NCI-H2029 (cell line): Measurements from ENCODE around the gene CMKLR1.

Source experiments
- DNase-seq: peaks from one replicate; lab custom pipeline; 2025; lab: John Stamatoyannopoulos, UW

Gene CMKLR1

DNA sequence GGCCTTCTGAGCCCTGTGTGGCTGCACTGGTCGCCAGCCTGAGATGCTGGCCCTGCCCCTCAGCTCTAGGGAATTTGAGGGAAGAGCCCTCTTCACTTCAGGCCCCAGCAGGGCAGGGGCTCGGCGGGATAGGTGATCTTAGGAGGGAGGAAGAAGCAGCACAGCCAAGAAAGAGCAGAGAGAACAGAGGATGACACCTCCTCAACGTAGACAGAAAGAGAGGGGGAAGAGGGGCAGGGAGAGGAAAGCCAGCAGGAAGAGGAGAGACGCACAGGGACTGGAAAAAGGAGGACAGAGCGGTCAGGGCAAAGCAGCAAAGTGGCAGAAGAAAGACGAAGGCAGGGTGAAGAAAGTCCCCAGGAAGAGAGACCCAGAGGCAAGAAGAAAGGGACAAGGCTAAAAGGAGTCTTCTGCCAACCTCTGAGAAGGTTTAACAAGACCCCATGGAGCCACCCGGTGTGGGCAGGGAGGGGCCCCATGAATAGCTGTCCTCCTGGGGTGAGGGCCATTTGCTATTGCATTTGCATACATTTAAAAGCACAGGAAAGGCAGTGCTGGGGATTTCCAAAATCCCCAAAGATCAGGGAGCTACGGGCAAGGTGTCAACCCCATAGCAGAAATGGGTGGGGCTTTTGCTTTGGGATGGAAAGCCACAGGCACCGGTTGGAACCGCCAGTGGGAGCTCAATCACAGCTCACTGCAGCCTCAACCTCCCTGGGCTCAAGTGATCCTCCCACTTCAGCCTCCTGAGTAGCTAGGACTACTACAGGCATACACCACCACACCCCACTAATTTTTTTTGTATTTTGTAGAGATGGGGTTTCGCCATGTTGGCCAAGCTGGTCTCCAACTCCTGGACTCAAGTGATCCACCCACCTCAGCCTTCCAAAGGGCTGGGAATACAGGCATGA is 22.7 kb downstream of the CMKLR1 start:
- DNase-seq, result no peak

DNA sequence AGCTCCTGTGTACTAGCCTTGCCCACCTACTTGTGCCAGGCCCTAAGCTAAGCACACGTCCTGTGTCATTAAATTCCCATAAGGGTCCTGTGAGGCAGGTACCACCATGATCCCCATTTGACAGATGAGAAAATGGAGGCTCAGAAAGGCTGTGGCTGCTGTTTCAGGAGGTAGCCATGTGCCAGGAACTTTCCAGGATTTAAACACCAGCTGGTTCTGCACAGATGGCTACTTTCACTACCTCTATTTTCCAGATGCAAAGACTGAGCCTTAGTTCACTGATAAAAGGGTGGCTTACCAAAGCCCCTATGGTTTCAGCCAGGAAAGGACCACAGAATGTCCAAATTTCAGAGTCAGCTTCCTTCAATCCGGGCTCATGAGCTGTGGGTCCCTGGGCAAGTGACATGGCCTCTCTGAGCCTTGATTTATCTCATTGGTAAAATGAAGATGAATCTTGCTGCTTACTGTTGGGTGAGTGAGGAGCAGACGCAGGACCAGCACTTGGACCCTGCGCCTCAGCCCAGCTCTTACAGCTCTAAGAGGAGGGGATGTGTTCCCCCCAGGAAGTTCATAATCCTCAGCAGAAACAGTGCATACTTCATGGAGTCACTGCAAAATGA is 23.5 kb downstream of the CMKLR1 start:
- no peak for DNase-seq

DNA sequence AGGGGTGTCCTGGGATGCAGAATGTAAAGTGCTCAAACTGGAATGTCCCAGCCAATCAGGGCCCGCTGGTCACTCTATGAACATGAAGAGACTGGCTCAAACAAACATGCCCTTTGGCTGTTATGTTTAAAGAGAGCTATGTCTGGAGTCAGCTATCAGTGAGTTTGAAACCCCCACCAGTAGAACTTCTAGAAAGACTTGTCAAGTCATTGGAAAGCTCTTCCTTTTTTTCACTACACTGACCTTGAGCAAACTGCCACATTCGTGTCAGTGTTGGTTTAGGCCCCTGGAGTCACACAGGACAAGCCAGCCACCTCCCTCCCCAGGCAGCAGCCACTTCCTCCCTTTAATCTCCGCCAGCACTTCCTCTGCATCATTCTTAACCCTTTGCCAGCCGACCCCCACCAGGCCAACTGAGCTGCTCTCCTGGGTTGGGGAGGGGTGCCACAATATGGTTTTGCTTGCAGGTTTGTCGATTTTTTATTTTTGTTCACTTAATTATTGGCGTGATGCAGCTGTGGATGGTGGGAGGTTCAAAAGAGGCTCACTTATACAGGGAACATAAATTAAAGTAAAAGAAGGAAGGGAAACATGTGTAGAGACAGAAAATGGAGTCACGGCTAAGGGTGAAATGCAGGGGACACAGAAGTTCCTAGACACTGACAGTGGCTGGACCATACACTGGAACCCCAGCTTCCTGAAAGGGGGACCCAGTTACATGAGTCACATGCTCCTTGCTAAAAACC is 25.3 kb downstream of the CMKLR1 start:
- no peak for DNase-seq

DNA sequence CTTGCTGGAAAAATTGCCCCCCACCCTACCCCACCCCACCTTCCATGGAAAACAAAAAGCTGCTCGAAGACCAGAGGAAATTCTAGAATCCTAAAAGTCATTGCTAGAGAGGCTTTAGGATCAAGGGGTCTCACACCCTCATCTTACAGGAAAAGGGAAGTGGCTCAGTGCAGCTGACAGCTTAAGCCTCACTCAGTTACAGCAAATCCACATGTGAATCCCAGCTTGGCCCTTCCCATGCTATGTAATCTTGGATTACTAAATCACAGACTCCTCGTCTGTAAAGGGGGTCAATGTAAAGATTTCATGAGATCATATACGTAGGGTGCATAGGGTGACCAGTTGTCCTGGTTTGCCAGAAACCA is 25.9 kb downstream of the CMKLR1 start:
- DNase-seq, result no peak

DNA sequence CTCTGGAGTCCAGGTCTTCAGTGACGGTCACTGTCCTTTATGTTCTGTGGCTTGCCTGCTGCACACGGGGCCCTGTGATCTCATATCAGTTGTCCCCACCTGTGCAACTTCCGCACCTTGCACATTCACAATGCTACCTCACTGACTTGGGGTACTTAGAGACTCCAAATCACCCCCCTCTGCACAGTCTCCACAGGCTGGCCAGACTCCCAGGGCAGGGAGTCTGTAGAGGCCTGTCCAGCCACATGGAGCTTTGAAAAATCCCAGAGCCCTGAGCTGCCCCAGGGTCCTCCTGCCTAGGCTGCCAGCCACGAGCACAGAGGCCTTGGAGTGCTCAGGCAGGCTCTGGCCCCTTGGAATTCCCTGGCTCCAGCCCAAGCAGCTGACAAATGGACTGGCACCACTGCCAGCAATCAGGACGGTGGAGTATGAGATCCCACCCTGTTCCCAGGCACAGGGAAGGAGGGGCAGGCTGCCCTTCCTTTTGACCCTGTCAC is 26.4 kb downstream of the CMKLR1 start:
- DNase-seq, result no peak

DNA sequence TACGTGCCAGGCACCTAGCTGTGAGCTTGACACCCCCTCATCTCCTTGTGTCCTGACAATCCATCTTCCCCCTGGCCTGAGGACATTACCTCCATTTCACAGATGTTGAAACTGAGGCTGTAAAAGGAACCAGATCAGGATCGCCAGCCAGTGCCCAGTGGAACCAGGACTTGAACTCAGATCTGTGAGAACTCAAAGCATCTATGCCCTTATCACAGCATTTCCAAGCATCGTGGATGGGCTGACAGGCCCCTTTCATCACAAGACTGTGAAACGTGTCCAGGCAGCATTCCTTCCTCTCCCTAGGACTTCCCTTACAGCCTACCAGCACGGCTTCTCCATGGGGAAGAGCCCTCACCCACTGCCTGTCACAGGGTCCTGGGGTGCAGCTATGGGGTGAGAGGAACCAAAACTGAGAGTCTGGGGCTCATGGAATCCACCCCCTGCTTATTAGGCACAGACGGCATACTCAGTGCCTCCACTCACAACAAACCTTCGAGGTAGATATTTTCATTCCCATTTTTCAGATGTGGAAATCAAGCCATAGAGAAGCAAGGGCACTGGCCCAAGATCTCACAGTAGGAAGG is 26.9 kb downstream of the CMKLR1 start:
- DNase-seq, result no peak

DNA sequence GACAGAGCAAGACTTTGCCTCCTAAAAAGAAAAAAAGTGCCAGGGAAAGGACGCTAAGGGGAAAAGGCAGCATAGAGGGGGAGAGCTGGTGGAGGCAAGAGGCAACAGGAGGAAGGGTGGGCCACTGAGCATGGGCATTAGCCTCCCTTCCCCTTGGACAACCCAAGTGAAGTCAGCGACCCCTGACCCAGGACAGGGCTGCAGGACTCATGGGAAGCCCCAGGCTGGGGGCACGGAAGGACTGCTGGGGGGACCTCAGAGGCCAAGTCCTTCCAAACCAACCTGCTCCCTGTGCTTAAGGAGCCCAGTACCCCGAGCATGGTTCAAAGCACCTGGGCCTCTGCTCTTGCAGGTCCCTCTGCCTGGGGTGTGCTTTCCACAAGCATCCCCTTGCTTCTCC is 27.5 kb downstream of the CMKLR1 start:
- no peak for DNase-seq

DNA sequence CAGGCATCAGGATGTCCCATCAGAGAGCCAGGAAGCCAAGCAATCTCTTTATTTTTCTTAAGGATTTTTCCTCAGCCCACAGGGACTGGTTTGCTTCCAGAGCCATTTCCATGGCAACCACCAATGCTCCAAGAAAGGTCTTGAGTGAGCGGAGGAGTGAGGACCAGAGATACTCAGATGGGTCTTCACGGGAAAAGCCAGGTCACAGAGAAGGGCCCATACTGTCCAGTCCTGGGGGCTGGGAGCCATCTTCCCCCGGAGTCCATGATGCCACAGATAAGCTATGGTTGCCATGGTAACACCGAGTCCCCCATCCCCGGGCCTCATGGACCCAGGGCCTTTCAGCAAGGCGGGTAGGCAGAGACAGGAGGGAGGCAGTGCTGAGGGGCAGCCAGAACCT is 28.6 kb downstream of the CMKLR1 start:
- no peak for DNase-seq

DNA sequence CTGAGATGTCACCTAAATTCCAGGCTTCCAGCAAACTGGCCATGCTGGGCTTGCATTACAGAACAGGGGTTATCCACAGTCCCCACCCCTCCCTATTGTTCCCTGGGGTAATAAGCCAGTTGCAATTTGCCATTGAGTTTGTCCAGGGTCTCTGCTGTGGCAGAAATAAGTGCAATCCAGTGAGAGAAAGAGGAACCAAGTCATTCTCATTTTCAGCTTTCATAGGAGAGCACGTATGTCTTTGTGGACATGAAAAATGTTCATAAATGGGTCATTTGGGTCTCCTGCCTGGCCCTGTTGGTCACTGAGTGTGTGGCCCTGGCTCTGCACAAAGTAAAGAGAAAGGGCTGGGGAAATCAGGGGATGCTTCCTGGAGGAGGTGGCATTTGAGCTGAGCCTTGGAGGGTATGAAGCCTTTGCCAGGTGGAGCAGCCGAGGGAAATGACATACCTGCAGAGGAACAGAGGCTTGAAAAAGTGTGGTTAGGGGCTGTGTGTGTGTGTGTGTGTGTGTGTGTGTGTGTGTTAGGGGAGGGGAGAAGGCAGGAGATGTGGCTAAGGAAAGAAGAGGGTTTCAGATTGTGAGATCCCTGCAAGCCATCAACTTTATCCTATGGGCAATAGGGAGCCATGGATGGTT is 29.3 kb downstream of the CMKLR1 start:
- no peak for DNase-seq

DNA sequence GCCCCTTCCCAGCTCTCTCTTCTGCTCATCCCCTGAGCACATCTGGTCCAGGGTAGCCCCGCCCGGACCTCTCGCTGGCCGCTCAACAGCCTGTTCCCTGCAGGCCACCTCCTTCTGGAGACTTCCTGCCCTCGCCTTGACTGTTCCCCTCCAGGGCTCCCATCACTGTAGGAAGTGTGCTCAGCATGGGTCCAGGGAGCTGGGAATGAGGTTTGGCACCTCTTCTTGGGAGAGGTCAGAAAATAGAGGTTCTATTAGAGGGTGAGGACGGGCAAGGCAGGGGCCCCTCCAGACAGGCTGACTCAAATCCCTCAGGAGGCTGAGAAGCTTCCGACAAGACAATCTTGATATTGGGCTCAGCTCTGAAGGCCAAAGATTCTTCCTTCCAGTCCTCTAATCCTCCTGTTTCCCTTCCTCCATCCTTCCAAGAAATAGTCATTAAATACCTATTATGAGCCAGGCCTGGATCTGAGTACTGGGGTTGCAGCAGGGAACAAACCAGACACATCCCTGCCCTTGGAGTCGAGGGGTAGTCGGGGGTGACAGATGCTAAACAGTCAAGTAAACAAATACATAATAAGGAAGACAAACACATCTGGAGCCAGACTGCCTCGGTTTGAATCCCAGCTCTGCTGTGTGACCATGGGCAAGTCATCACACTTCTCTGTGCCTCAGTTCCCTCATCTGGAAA is 30.6 kb downstream of the CMKLR1 start:
- no peak for DNase-seq

DNA sequence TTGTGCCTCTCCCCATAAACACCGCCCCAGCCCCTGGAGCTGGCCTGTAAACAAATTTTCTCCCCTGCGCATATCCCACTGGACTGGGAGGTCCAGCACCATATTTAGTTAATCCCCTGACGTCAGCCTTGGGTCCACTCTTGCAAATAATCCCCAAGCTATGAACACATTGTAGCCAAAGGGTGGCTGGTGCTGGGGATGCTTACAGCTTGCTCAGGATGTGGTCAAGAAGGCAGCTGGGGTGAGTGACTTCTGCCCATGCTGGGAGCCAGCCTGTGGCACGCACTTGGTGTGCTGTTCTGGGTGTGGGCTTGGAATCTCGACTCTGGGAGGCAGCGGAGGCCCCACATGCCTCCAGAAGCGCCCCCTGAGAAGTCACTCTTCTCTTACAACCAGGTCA is 32.1 kb downstream of the CMKLR1 start:
- DNase-seq, result no peak

DNA sequence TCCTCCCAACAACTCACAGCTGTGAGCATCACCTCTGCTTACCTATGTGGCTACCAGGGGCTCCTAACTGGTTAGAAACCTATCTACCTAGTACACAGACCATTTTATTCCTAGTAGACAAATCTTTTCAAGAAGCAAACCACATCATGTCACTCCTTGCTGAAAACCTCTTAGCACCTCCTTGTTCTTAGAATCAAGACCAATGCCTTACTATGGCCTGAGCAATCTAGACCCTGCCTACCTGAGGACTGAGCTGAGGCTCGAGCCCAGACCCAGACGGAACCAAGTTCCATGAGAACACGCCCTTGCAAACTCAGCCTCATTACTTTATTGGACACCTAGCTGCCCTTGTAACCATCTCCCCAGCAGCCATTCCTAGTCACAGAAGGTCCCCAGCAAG is 32.6 kb downstream of the CMKLR1 start:
- DNase-seq, result no peak

DNA sequence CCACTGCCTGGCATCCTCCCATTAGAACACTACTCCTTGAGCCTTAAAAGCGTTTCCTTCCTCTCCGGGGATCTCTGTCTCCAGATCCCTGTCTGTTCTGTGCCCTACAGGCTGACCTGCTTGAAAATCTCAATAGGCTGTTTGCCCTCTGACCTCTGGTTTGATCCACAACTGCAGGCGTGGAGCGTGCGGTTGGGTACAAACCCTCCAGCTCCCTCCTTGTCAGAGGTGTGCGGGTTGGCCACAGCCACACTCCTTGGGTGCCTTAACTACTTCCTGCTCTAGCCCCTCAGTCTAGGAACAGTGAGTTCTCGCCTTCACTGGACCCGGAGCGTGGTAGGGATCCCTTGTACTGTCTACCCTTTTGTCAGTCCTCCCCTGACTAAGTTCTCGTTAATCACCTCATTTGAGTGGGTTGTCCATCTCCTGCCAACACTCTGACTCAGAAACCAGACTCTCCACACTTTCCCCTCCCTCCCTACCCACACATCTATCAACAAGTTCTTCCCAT is 33.1 kb downstream of the CMKLR1 start:
- DNase-seq, result no peak

DNA sequence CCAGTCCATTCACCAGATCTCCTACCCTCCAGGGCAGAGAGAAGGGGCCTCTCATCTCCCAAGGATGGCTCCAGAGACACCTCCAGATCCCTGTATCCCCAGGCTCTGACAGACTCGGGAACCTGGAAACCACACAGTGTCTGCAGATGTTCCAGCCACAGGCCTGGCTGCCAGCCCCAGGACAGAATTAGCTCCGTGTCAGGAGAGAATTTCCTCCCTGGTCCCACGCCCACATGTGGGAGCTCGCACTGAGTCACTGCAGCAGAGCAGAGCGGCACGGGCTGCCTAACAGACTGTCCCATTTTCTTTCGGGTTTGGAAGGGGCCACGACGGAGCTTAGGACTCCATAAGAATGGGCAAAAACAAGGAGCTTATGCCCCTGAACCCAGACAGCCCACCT is 33.6 kb downstream of the CMKLR1 start:
- no peak for DNase-seq

DNA sequence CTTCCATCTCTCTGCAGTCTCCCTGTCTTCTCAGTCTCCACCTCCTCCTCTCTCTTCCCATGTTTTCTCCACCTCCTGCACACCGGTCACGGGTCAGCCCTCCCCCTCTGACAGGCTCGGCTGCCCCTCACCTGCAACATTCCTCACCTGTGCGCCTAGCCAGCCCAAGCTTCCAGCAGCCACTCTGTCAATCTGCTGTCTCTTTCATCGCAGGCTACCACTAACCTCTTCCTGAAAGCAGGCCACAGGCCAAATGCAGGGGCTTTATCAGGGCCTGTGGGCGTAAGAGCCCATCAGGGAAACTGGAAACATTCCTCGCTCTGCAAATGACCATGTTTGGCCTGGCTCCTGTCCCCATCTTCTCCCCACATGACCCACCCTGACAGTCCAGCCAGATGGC is 34.5 kb downstream of the CMKLR1 start:
- no peak for DNase-seq

DNA sequence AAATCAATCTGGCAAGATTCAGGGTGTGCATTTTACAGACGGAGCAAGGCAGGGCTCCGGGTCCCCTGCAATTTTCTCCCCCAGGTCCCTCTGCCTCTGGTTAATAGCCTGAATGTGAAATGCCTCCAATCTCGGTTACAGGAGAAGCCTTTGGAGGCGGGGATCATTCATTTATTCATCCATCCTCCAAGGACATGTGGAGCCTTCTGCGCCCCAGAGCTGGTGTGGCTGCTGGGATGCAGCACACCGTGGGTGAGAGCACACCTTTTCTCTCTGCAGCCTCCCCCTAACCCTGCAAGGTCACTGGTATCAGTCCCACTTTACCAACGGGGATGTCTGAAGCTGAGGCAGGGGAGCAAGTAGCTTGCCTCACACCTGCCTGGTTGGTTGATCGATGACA is 35.4 kb downstream of the CMKLR1 start:
- no peak for DNase-seq

DNA sequence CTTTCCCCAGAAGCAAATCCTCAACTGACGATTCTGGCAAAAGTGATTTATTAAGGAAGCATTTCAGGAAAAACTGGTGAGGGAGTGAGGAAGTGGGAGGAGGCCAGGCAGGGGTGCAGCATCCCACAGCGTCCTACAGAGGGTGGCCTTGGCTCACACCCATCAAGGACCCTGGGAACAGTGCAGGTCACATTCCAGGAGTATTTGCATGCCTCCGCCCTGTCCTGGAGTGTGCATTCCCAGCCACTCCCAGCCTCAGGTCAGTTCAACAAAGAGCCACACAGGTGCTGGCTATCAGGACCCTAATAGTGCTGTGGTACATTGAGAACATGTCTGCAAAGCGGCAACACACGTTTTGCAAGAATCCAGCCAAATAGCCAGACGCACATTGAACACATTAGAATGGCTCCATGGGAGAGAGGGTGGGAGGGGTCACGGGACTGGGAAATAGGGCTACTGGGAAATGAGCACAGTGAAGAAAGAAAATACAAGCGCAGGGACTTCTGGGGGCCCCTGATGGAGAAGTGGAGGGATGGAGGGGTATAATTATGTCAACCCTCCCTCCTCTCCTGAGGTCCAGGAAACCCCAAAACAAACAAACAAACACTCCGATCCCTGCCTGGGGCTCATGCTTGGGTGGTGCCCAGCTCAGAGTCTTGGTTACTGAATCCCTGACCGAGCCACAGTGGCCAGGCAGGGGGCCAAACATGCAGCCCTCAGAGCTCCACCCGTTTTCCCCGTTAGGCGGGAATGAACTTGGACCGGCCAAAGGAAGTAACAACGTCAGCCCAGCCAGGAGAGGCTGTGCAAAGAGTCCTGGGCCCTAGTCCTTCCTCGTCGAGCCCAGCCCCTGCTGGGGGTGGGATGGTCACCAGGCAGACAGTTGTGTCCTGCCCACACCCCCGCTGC is 36.5 kb downstream of the CMKLR1 start:
- no peak for DNase-seq

DNA sequence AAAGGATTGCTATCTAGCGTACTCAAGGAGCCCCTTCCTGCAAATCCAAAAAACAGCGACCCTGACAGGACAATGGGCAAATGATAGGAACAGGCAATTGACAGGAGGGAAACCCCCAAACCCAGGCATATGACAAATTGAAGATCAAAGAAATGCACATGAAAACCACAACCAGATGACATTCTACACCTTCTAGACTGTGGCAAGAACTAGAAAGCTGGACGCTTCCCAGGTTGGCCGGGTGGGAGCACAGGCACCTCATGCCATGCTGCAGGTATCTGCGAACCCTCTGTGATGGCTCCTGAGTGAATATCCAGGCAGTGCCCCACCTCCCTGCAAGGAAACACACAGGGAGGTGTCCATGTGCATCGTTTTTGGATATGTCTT is 37.1 kb downstream of the CMKLR1 start:
- no peak for DNase-seq

DNA sequence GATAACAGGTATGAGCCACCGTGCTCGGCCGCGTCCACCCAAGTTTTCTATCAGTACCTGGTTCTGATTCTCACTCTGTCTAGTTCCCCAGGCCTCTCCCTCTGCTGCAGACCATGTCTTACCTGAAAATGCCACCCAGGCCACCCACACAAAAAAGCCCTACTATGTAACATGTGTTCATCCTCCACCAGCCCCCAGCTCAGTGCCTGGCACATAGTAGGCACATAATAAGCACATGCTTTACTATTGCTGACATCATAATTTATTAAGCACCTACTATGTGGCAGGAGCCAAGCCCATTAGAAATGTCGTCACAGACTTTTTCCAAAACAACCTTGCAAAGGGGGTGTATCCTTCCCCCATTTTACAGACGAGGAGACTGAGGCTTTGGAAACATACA is 37.8 kb downstream of the CMKLR1 start:
- no peak for DNase-seq
